PC-3 (cell line): ENCODE results near the gene PLAAT1. TPM values are rescaled to one million over a fixed set of nuclear protein-coding genes. Genes with fewer than 3 reads are reported as not detected.

ENCODE experiments used
- ATAC-seq: fragments of 200-7000 bp; cut with Tn5 transposase; 2 replicates; pipeline ENCODE4 v1.9.1; 2020; ENCODE audit warnings: mild to moderate bottlenecking, moderate library complexity
- BruUV-seq: library from RNA; stranded (reverse); fragments of 400-500 nt; replicated peaks from 2 replicates; lab custom pipeline; 2021; lab: Mats Ljungman, UMichigan
- CTCF ChIA-PET: fragments of 300-600 bp; sonication (Branson Sonifier 250); formaldehyde crosslinking; loops from one replicate; lab custom pipeline; 2022; ENCODE audit warnings: antibody characterized with exemption; lab: Charles Lee
- POLR2A ChIA-PET: fragments of 300-600 bp; sonication (Branson Sonifier 250); formaldehyde crosslinking; loops from one replicate; lab custom pipeline; 2022; ENCODE audit warnings: antibody characterized with exemption; ENCODE audit not compliant: unreplicated experiment; lab: Charles Lee
- DNase-seq: peaks from one replicate; pipeline ENCODE4 v3.0.0-alpha.2; 2015
- H2AFZ ChIP-seq: fragments of 300-600 bp; sonication (generic); 2 replicates; pipeline ENCODE4 v1.6.0; 2016; ENCODE audit warnings: antibody characterized with exemption, low read length
- H3F3A ChIP-seq: fragments of 300-600 bp; sonication (generic); one replicate; pipeline ENCODE4 v1.6.0; 2017; ENCODE audit warnings: antibody characterized with exemption, low read length, control low read depth, mild to moderate bottlenecking; ENCODE audit not compliant: unreplicated experiment
- H3K27ac ChIP-seq: fragments of 300-600 bp; sonication (generic); 2 replicates; pipeline ENCODE4 v1.5.1; 2016; ENCODE audit warnings: mild to moderate bottlenecking, low read length
- H3K27me3 ChIP-seq: fragments of 300-600 bp; sonication (generic); 2 replicates; pipeline ENCODE4 v1.6.1; 2016; ENCODE audit warnings: low read length, mixed read lengths
- H3K36me3 ChIP-seq: fragments of 300-600 bp; sonication (generic); 2 replicates; pipeline ENCODE4 v1.6.1; 2016; ENCODE audit warnings: low read depth, mixed run types, low read length, mixed read lengths
- H3K4me1 ChIP-seq: fragments of 300-600 bp; sonication (generic); 2 replicates; pipeline ENCODE4 v1.5.1; 2016; ENCODE audit warnings: low read length; ENCODE audit not compliant: insufficient read depth
- H3K4me2 ChIP-seq: fragments of 300-600 bp; sonication (generic); 2 replicates; pipeline ENCODE4 v1.6.0; 2016; ENCODE audit warnings: low read length
- H3K4me3 ChIP-seq: fragments of 300-600 bp; sonication (generic); 2 replicates; pipeline ENCODE4 v1.5.1; 2016; ENCODE audit warnings: mild to moderate bottlenecking, low read length, mixed read lengths
- H3K79me2 ChIP-seq: fragments of 300-600 bp; sonication (generic); 2 replicates; pipeline ENCODE4 v1.6.1; 2017; ENCODE audit warnings: low read length, mixed read lengths
- H3K9ac ChIP-seq: fragments of 300-600 bp; sonication (generic); 2 replicates; pipeline ENCODE4 v1.6.0; 2016; ENCODE audit warnings: mild to moderate bottlenecking, low read length
- H3K9me2 ChIP-seq: fragments of 300-600 bp; sonication (generic); replicated peaks from 2 replicates; pipeline ENCODE4 v1.6.1; 2016; ENCODE audit warnings: mixed run types, low read length, mixed read lengths
- H3K9me3 ChIP-seq: fragments of 300-600 bp; sonication (generic); 2 replicates; pipeline ENCODE4 v1.6.1; 2016; ENCODE audit warnings: low read length, mixed read lengths
- H4K20me1 ChIP-seq: fragments of 300-600 bp; sonication (generic); 2 replicates; pipeline ENCODE4 v1.6.1; 2016; ENCODE audit warnings: low read length, mixed read lengths
- EZH2 ChIP-seq: fragments of 300-600 bp; sonication (generic); IDR thresholded peaks from one replicate; pipeline ENCODE4 v1.6.1; 2017; ENCODE audit warnings: antibody characterized with exemption, mild to moderate bottlenecking, low read length; ENCODE audit not compliant: unreplicated experiment
- EZH2phosphoT487 ChIP-seq: fragments of 300-600 bp; sonication (generic); IDR thresholded peaks from 2 replicates; pipeline ENCODE4 v1.6.1; 2018; ENCODE audit warnings: mild to moderate bottlenecking, antibody characterized with exemption, low read length, borderline replicate concordance
- intact Hi-C: fragments of 100-400 bp; cut with micrococcal nuclease; formaldehyde crosslinking; loops from 2 replicates; pipeline ENCODE4 v1.9.0; 2023
- total RNA-seq: library from RNA; depleted of rRNA; stranded (reverse); fragments of >200 nt; gene quantifications from 2 replicates; pipeline ENCODE4 v1.2.3, GENCODE V29; 2014
- TF ChIP-seq, protein P1 (sequence below): fragments of 300-600 bp; sonication (generic); conservative IDR thresholded peaks from 2 replicates; pipeline ENCODE4 v1.5.1; 2017; ENCODE audit warnings: antibody characterized with exemption, low read depth, mild to moderate bottlenecking, low read length

PLAAT1 gene
- total RNA-seq, 1 experiment from 2014 or later, result not detected

DNA sequence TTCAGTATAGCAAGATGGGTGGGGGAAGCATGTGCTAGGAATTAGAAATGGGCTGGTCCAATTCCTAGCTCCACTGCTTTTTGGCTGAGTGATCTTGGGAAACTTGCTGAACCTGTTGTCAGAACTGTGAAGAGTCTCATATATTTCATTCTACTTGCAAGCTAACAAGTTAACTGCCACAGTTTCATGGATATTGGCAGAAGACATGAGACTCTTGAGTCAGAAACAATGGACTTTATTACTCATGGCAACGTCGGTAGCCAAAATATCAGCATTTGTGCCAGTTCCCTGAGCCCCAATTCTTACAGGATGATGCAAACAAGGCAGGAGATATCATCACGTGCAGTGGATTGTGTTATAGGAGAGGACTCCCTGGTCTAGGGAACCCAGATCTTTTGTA is 26.6 kb upstream of the PLAAT1 start:
- Histone ChIP-seq H3K4me3 (no peak overlapping the region), H3K36me3 (no peaks in the 10 kb centered on the region), H3K9ac (no peak overlapping the region), H3K79me2 (no peaks in the 10 kb centered on the region), H2AFZ (no peak overlapping the region), H3K9me2 (no peaks in the 10 kb centered on the region), H3K4me2 (no peak overlapping the region), H3K27ac (no peak overlapping the region), H4K20me1 (no peaks in the 10 kb centered on the region), H3K9me3 (no peaks in the 10 kb centered on the region), H3K4me1 (no peaks in the 10 kb centered on the region), H3F3A (no peaks in the 10 kb centered on the region), H3K27me3 (peaks cover 15% of the 10 kb centered on the region; the same call in 1 of the 2 replicates)
- no peak for ATAC-seq
- intact Hi-C loops, result no loop called here
- POLR2A ChIA-PET, result no interaction called here
- BruUV-seq, result no TSS peak
- DNase-seq, result no peak
- TF ChIP-seq, protein P1, sequence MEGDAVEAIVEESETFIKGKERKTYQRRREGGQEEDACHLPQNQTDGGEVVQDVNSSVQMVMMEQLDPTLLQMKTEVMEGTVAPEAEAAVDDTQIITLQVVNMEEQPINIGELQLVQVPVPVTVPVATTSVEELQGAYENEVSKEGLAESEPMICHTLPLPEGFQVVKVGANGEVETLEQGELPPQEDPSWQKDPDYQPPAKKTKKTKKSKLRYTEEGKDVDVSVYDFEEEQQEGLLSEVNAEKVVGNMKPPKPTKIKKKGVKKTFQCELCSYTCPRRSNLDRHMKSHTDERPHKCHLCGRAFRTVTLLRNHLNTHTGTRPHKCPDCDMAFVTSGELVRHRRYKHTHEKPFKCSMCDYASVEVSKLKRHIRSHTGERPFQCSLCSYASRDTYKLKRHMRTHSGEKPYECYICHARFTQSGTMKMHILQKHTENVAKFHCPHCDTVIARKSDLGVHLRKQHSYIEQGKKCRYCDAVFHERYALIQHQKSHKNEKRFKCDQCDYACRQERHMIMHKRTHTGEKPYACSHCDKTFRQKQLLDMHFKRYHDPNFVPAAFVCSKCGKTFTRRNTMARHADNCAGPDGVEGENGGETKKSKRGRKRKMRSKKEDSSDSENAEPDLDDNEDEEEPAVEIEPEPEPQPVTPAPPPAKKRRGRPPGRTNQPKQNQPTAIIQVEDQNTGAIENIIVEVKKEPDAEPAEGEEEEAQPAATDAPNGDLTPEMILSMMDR, result no peak
- TF ChIP-seq EZH2, result no peak
- no peak for TF ChIP-seq EZH2phosphoT487
- CTCF ChIA-PET, result no interaction called here

DNA sequence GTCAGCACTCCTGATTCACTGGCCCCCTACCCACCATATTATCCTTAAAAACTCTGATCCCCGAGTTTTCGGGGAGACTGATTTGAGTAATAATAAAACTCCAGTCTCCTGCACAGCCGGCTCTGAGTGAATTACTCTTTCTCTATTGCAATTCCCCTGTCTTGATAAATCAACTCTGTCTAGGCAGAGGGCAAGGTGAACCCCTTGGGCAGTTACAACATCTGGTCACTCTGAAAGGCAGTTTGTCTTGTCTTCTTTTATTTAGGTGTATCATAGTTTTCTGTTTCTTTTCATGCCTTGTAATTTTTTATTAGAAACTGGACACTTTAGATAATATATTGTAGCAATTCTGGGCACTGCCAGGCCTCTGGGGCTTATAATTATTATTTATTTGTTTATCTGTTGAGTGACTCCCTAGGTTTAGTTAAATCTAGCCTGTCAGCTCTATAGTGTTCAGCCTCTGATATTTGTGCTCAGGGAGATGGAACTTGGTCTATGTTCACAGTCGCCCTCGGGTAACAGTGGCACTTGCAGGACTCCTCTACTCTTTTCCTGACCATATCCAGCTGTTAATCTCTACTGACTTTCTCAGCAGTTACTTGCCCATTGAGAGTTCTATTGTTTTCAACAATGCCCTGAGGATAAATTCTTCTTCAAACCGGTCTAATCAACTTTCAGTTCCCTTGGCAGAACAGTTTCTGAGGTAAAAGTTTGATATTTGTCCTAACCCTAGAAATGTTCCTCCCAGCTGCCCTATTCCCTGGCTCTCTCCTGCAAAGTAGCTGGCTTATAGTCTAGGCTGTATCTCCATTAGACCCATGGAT is 15.5 kb upstream of the PLAAT1 start:
- Histone ChIP-seq H3K79me2 (no peaks in the 10 kb centered on the region), H3K27ac (no peak overlapping the region), H3K9me2 (no peaks in the 10 kb centered on the region), H3K9me3 (no peaks in the 10 kb centered on the region), H3K4me2 (no peak overlapping the region), H3K27me3 (peaks cover 54% of the 10 kb centered on the region), H2AFZ (no peak overlapping the region), H3F3A (no peaks in the 10 kb centered on the region), H3K4me3 (no peak overlapping the region), H3K4me1 (no peaks in the 10 kb centered on the region), H3K36me3 (no peaks in the 10 kb centered on the region), H3K9ac (no peak overlapping the region), H4K20me1 (no peaks in the 10 kb centered on the region)
- ChIA-PET CTCF (no interaction called here), POLR2A (no interaction called here)
- BruUV-seq, result no TSS peak
- TF ChIP-seq, protein P1, result no peak
- TF ChIP-seq EZH2phosphoT487 (no peak), EZH2 (no peak)
- intact Hi-C loops, result no loop called here
- DNase-seq (no peak), ATAC-seq (no peak)

DNA sequence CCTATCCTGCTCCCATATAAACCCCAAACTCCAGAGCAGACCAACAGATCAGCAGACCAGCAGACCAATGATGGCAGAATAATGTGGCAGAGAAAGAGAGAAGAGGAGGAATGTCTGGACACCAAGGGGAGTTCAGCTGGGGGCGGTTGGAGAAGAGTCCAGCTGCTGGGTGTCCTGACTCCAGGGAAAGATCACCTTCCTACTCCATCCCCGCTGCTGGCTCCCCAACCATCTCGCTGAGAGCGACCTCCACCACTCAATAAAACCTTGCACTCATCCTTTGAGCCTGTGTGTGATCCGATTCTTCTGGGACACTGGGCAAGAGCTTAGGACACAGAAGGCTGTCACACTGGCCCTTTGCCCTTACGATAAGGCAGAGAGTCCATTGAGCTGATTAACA is 12.8 kb upstream of the PLAAT1 start:
- TF ChIP-seq EZH2 (no peak), EZH2phosphoT487 (no peak)
- TF ChIP-seq, protein P1, result no peak
- Histone ChIP-seq H3K4me1 (no peaks in the 10 kb centered on the region), H3K9me3 (no peaks in the 10 kb centered on the region), H3K9ac (no peak overlapping the region), H4K20me1 (no peaks in the 10 kb centered on the region), H3K9me2 (no peaks in the 10 kb centered on the region), H3K79me2 (no peaks in the 10 kb centered on the region), H3F3A (no peaks in the 10 kb centered on the region), H3K27ac (no peak overlapping the region), H3K4me3 (no peak overlapping the region), H3K36me3 (no peaks in the 10 kb centered on the region), H3K27me3 (peaks cover 66% of the 10 kb centered on the region), H3K4me2 (no peak overlapping the region), H2AFZ (no peak overlapping the region)
- ATAC-seq, result no peak
- DNase-seq, result no peak
- CTCF ChIA-PET, result no interaction called here
- POLR2A ChIA-PET, result no interaction called here
- intact Hi-C loops, result no loop called here
- BruUV-seq, result no TSS peak
